GM12878 (cell line): ENCODE data around the gene NDUFA13. TPM values are rescaled to one million over a fixed set of nuclear protein-coding genes. Genes with fewer than 3 reads are reported as not detected.

ENCODE experiments used
- ATAC-seq: fragments of 200-7000 bp; cut with Tn5 transposase; 3 replicates; pipeline ENCODE4 v1.9.1; 2020; ENCODE audit warnings: mild to moderate bottlenecking, moderate library complexity
- BruUV-seq: library from RNA; stranded (reverse); fragments of 400-500 nt; replicated peaks from 2 replicates; lab custom pipeline; 2021; lab: Mats Ljungman, UMichigan
- CTCF ChIA-PET: fragments of 300-600 bp; sonication (Branson Sonifier 250); formaldehyde crosslinking; extraction: SDS; loops from one replicate; lab custom pipeline; 2021; ENCODE audit warnings: inconsistent platforms; lab: Yijun Ruan, JAX
- POLR2A ChIA-PET: fragments of 350-600 bp; formaldehyde crosslinking; extraction: SDS; loops from one replicate; lab custom pipeline; 2021; ENCODE audit warnings: inconsistent platforms; lab: Charles Lee
- RAD21 ChIA-PET: fragments of 300-600 bp; sonication (Branson Sonifier 250); formaldehyde crosslinking; loops from one replicate; lab custom pipeline; 2023; ENCODE audit warnings: antibody characterized with exemption; ENCODE audit not compliant: unreplicated experiment; lab: Charles Lee
- SMC1A ChIA-PET: fragments of 300-600 bp; sonication (Branson Sonifier 250); formaldehyde crosslinking; loops from one replicate; lab custom pipeline; 2023; ENCODE audit not compliant: unreplicated experiment, uncharacterized antibody; lab: Charles Lee
- DNase-seq: peaks from one replicate; pipeline ENCODE4 v3.0.0-alpha.2; 2011; ENCODE audit warnings: low read depth, low spot score
- FAIRE-seq: peaks from 3 replicates; lab custom pipeline; 2011; peaks lifted over from hg19 to GRCh38; lab: Jason Lieb, UNC
- H2AFZ ChIP-seq: 2 replicates; pipeline ENCODE4 v1.6.0; 2011; ENCODE audit warnings: low read depth, low read length, control low read depth; ENCODE audit not compliant: control insufficient read depth
- H3K27ac ChIP-seq: 2 replicates; pipeline ENCODE4 v1.5.1; 2011; ENCODE audit warnings: control low read depth; ENCODE audit not compliant: control insufficient read depth, insufficient read depth
- H3K27me3 ChIP-seq, 2 experiments: replicated peaks in 1 of 2; 2 replicates each; pipeline versions ENCODE4 v1.6.0 to v1.6.1; 2011; ENCODE audit warnings: low read length in 1 of 2; ENCODE audit not compliant: control insufficient read depth in 2 of 2, insufficient read depth in 2 of 2
- H3K36me3 ChIP-seq, 2 experiments: 2 replicates each; pipeline ENCODE4 v1.5.1; 2011; ENCODE audit warnings: low read length in 1 of 2; ENCODE audit not compliant: control insufficient read depth in 2 of 2, insufficient read depth in 2 of 2
- H3K4me1 ChIP-seq: 2 replicates; pipeline ENCODE4 v1.6.1; 2011; ENCODE audit warnings: mild to moderate bottlenecking, low read length, moderate library complexity, mixed read lengths; ENCODE audit not compliant: control insufficient read depth, insufficient read depth
- H3K4me2 ChIP-seq: 2 replicates; pipeline ENCODE4 v1.6.0; 2011; ENCODE audit warnings: control low read depth; ENCODE audit not compliant: control insufficient read depth, insufficient read depth
- H3K4me3 ChIP-seq: fragments of 200-600 bp; sonication (generic); 2 replicates; pipeline ENCODE4 v1.5.1; 2016
- H3K79me2 ChIP-seq: 2 replicates; pipeline ENCODE4 v1.6.0; 2011; ENCODE audit warnings: low read length; ENCODE audit not compliant: control insufficient read depth, insufficient read depth
- H3K9ac ChIP-seq: 2 replicates; pipeline ENCODE4 v1.8.0; 2011; ENCODE audit warnings: low read length, control low read depth, mixed read lengths; ENCODE audit not compliant: control insufficient read depth, insufficient read depth
- H3K9me3 ChIP-seq: replicated peaks from 3 replicates; pipeline ENCODE4 v1.5.1; 2011; ENCODE audit warnings: mild to moderate bottlenecking, low read length; ENCODE audit not compliant: control insufficient read depth, insufficient read depth
- H4K20me1 ChIP-seq: 2 replicates; pipeline ENCODE4 v1.6.0; 2011; ENCODE audit not compliant: control insufficient read depth, insufficient read depth
- MYC ChIP-seq: IDR thresholded peaks from 2 replicates; pipeline ENCODE4 v1.6.1; 2011; ENCODE audit warnings: mild to moderate bottlenecking, low read length, moderate library complexity, inconsistent platforms; ENCODE audit not compliant: insufficient read depth, insufficient replicate concordance, insufficient read length, severe bottlenecking
- PAX8 ChIP-seq: fragments of 450-650 bp; IDR thresholded peaks from 2 replicates; pipeline ENCODE4 v1.6.1; 2017; ENCODE audit warnings: mild to moderate bottlenecking, moderate library complexity
- RELB ChIP-seq: fragments of 450-650 bp; IDR thresholded peaks from 2 replicates; pipeline ENCODE4 v1.6.1; 2017; ENCODE audit warnings: low read depth, mild to moderate bottlenecking, moderate library complexity
- WGBS: methylation state at CpG from one replicate; pipeline ENCODE4 v1.1.6; 2016; ENCODE audit warnings: low lambda C conversion rate; ENCODE audit not compliant: insufficient replicate concordance, insufficient coverage; ENCODE audit errors: missing lambda C conversion rate; 5-methylcytosine and 5-hydroxymethylcytosine counted together
- in situ Hi-C: fragments of 300-500 bp; cut with MboI; formaldehyde crosslinking; loops from 9 replicates; pipeline ENCODE4 v1.14.3; 2018; ENCODE audit warnings: mixed read lengths
- intact Hi-C: fragments of 100-400 bp; cut with micrococcal nuclease; formaldehyde crosslinking; loops from one replicate; pipeline ENCODE4 v1.14.2; 2022; ENCODE audit not compliant: unreplicated experiment
- polyA plus RNA-seq, 11 experiments: library from polyadenylated mRNA; depleted of rRNA in 4 of 11; unstranded in 6 of 11; stranded (reverse) in 5 of 11; fragments of >200 nt; fragmentation: Nextera tagmentation in 4 of 11; fragmentation: Illumina TruSeq in 1 of 11; extraction: Ambion mirVana in 4 of 11; extraction: Trizol in 1 of 11; gene quantifications; 1 replicate in 1 of 11; 2 replicates in 10 of 11; pipeline versions ENCODE4 v1.2.1 to v1.2.3, GENCODE V29; 2011 to 2016; ENCODE audit warnings: inconsistent platforms in 2 of 11, missing spikeins in 2 of 11, low read depth in 1 of 11
- total RNA-seq, 4 experiments: library from RNA; depleted of rRNA in 3 of 4; stranded (reverse); fragments of >200 nt in 3 of 4; fragmentation: Illumina TruSeq in 1 of 4; extraction: Trizol in 1 of 4; gene quantifications; 2 replicates each; pipeline versions ENCODE4 v1.2.1 to v1.2.3, GENCODE V29; 2013 to 2021

NDUFA13 gene
- total and polyA plus RNA-seq, 10 of the 15 experiments (the other 5 are each of a cell fraction or from before 2014, with no cell fraction given): 224 to 586 (median 456) TPM

GRCh38 chr19:19541616-19542015 lies 25.6 kb downstream of the NDUFA13 start (continued):
- no peak for TF ChIP-seq MYC

GRCh38 chr19:19542507-19542906 lies 26.5 kb downstream of the NDUFA13 start:
- no peak for FAIRE-seq
- RAD21 ChIA-PET: no interaction called here
- DNase-seq: no peak
- Histone ChIP-seq H3K4me1 (peaks cover 3% of the 10 kb centered on the region), H3K79me2 (no peaks in the 10 kb centered on the region), H3K4me2 (no peak overlapping the region), H3K9ac (no peak overlapping the region), H3K4me3 (no peak overlapping the region), H3K9me3 (no peaks in the 10 kb centered on the region; the same call in 2 of the 3 replicates), H4K20me1 (no peaks in the 10 kb centered on the region), H2AFZ (no peak overlapping the region), H3K27me3 (peaks cover 0 to 3% of the 10 kb centered on the region in 2 experiments; a peak in 1 of 4 replicates), H3K27ac (no peak overlapping the region), H3K36me3 (no peaks in the 10 kb centered on the region)
- CTCF ChIA-PET: interaction anchor here (0.9 to 1.0 kb wide), 3 partner anchors 9 to 102 kb away, joined by 3 to 6 read pairs (median 3); partner anchors contain the start of gene GMIP
- SMC1A ChIA-PET: no interaction called here
- no TSS peak for BruUV-seq
- intact Hi-C loops: no loop called here
- 63% methylated on average over 11 of the region's 12 CpGs for WGBS
- TF ChIP-seq PAX8: no peak
- TF ChIP-seq RELB: no peak
- no peak for ATAC-seq
- in situ Hi-C loops: loop anchor here (25.0 kb wide), 4 partner anchors 870 to 1495 kb away; partner anchors contain the start of genes ZNF66 and ZNF737
- POLR2A ChIA-PET: no interaction called here
